GM12864 (cell line): Measurements from ENCODE around the gene TRIO.

Source experiments
- DNase-seq: peaks from one replicate; pipeline ENCODE4 v3.0.0-alpha.2; 2011; ENCODE audit warnings: low read depth
- H3K4me3 ChIP-seq: 2 replicates; pipeline ENCODE4 v1.5.1; 2011; ENCODE audit warnings: mild to moderate bottlenecking, low read depth, low read length, control low read depth
- TF ChIP-seq, protein P1 (sequence below): IDR thresholded peaks from 2 replicates; pipeline ENCODE4 v1.5.1; 2011; ENCODE audit warnings: low read depth, mild to moderate bottlenecking, moderate library complexity, low read length, control low read depth, inconsistent platforms; ENCODE audit errors: missing control alignments

Gene TRIO

DNA sequence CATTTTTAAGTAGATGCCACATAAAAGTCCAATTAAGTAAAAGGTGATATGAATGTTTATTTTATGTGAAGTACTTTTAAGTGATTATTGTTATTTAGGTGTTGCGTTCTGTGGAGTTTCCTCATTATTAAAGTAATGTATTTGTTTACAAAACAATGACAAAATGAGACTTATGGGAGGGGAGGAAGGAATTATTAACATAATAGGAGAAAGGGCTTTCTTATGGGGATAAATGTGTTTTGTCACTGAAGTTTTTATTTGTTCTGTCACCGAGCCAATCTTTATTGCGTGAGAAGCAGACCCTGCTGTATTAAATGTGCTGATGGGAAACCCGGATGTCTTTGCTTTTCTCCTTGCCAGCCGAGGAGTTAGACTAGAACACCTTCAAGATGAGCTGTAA is 44.5 kb downstream of the TRIO start:
- no peak overlapping the region for H3K4me3 ChIP-seq
- TF ChIP-seq, protein P1, sequence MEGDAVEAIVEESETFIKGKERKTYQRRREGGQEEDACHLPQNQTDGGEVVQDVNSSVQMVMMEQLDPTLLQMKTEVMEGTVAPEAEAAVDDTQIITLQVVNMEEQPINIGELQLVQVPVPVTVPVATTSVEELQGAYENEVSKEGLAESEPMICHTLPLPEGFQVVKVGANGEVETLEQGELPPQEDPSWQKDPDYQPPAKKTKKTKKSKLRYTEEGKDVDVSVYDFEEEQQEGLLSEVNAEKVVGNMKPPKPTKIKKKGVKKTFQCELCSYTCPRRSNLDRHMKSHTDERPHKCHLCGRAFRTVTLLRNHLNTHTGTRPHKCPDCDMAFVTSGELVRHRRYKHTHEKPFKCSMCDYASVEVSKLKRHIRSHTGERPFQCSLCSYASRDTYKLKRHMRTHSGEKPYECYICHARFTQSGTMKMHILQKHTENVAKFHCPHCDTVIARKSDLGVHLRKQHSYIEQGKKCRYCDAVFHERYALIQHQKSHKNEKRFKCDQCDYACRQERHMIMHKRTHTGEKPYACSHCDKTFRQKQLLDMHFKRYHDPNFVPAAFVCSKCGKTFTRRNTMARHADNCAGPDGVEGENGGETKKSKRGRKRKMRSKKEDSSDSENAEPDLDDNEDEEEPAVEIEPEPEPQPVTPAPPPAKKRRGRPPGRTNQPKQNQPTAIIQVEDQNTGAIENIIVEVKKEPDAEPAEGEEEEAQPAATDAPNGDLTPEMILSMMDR: no peak
- no peak for DNase-seq

DNA sequence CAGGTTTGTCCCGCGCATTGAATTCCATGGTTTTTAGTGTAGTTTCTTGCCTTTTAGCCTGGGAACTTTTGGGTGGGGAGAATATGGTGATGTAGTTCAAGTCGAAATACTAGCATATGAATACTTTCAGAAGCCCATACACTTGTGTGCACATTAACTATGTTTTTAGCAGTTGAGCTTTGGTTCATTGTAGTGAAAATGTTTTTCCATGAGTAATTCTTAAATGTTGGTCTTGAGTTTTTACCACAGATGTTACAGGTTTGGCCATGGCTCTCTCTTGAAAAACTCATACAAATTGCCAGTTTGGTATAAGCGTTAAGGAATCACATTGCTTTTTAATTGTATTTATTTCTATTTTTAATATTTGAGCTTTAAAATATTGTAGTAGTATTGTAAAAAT is 45.6 kb downstream of the TRIO start:
- TF ChIP-seq, protein P1: no peak
- H3K4me3 ChIP-seq: no peak overlapping the region
- no peak for DNase-seq

DNA sequence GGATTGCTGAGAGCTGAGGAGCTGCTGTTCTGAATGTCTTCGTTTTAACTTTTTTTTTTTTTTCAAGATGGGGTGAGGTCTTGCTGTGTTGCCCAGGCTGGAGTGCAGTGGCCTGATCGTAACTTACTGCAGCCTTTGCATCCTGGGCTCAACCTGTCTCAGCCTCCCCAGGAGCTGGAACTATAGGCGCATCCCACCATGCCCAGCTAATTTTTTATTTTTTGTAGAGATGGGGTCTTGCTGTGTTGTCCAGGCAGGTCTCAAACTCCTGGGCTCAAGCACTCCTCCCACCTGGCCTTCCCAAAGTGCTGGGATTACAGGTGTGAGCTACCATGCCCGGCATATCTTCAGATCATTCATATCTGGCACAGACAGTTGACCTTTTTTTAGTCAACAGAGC is 46.5 kb downstream of the TRIO start:
- no peak overlapping the region for H3K4me3 ChIP-seq
- DNase-seq: no peak
- TF ChIP-seq, protein P1: no peak

DNA sequence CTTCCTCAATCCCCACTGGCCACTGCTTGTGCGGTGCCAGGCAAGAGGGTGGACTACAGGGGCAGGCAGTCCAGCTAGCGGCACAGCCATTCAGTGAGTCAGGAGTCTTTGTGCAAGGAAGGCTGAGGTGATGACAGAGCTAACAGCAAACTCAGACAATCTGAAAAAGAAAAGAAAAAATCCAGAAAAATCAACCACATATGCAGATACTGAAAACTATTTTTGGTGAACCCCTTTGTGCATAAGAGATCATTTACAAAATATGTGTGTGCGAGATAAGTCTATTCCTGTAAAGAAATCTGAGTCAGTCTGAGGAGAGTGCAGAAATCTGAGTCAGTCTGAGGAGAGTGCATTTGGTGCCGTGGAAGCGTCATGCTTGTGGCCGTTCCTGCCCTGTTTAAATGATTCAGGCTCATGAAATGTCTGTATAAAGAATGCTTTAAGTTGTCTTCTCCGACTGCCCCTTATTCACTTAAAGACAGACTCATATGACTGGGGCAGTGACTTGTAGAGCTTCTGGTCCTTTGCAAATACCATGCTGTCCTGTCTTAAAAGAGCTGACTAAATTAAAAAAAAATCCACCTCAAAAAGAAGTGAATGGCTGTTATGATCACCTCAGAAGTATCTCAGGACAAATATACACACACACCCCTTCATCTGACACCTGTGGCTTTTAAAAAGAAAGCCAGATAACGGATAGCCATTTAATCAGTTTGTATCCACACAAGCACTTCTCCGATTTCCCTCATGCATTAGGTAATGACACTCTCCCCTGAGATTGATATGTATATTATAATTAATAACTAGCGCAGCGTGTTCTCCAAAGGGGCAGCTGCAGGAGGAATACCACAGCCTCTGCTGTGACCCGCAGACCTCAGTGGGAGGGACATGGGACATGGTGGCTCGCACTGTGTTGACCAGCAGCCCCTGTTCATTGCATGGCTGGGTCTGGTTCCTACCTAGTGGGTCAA is 47.3 kb downstream of the TRIO start:
- DNase-seq: no peak
- no peak overlapping the region for H3K4me3 ChIP-seq
- TF ChIP-seq, protein P1: no peak

DNA sequence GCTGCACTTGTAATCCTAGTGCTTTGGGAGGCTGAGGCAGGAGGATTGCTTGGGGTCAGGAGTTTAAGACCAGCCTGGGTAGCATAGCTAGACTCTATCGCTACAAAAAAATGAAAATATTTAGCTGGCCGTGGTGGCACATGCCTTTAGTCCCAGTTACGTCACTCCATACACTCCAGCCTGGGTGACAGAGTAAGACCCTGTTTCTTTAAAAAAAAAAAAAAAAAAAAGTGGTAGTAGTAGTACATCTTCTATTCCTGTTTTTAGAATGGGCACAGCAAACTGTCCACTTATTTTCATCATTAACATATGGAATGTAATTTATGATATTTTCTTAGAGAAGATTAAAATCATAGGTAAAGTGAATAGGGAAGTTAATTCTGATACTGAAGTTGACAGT is 48.2 kb downstream of the TRIO start:
- no peak overlapping the region for H3K4me3 ChIP-seq
- TF ChIP-seq, protein P1: no peak
- no peak for DNase-seq

DNA sequence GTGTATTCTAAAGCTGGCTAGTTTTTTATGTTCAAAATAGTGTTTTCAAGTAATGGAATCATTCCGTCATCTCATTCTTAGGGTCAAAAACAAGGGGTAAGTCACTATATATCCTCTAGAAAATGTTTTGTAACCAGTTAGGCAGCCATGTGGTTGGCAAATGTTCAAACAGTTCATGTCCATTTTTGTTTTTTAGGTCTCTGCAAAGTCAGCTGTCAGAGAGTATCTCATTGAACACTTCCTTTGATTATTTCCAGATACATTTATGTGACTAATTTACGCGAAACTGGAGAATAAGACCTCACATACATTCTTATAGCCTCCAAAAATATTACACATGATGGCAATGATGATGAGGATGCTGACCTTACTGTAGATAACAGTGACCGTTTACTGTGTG is 50.4 kb downstream of the TRIO start:
- H3K4me3 ChIP-seq: no peak overlapping the region
- TF ChIP-seq, protein P1: no peak
- no peak for DNase-seq

DNA sequence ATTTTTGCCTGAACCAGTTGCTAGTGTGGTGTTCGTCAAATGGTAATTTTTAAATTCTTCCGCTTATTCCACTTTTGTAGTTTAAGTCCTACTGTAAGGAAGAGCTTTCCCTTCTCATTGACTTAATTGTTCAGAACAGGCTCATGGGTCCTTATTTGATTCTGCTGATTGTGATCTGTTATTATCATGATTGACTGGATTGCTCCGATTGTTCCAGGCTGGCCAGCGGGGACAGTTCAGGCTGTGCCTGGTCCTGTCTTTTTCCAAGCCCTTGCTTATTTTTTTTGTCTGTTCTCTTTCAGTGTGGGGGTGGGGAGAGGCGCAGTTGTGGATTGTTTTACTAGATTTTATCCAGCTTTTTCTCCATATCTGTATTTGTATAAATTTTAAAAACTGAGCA is 52.4 kb downstream of the TRIO start:
- no peak for DNase-seq
- TF ChIP-seq, protein P1: no peak
- no peak overlapping the region for H3K4me3 ChIP-seq
